Adipocyte (in vitro differentiated cells): Measurements from ENCODE around the gene RPS6KA4.
"Not testable (repeated sequence)": the region's sequence is repeated elsewhere in the genome, so short reads cannot be mapped to it uniquely, and the experiment has no call there.

ENCODE experiments used
- DNase-seq: peaks from one replicate; pipeline ENCODE4 v3.0.0-alpha.2; 2015; ENCODE audit warnings: low read depth
- H3K27me3 ChIP-seq: replicated peaks from 2 replicates; pipeline ENCODE4 v1.7.0; 2013; ENCODE audit warnings: mild to moderate bottlenecking, low read length, moderate library complexity; ENCODE audit not compliant: control insufficient read depth, insufficient read depth
- H3K36me3 ChIP-seq: 2 replicates; pipeline ENCODE4 v1.7.0; 2013; ENCODE audit warnings: low read length, mild to moderate bottlenecking, moderate library complexity; ENCODE audit not compliant: control insufficient read depth, insufficient read depth, severe bottlenecking
- H3K4me1 ChIP-seq: 2 replicates; pipeline ENCODE4 v1.7.0; 2013; ENCODE audit warnings: mild to moderate bottlenecking, low read length, moderate library complexity; ENCODE audit not compliant: control insufficient read depth, insufficient read depth
- H3K4me3 ChIP-seq: 2 replicates; pipeline ENCODE4 v1.7.0; 2013; ENCODE audit warnings: mild to moderate bottlenecking, low read length, moderate library complexity
- H3K9ac ChIP-seq: 2 replicates; pipeline ENCODE4 v1.7.0; 2013; ENCODE audit warnings: mild to moderate bottlenecking, low read length, moderate library complexity
- H3K9me3 ChIP-seq: 2 replicates; pipeline ENCODE4 v1.7.0; 2013; ENCODE audit warnings: mild to moderate bottlenecking, low read length, moderate library complexity; ENCODE audit not compliant: control insufficient read depth

The RPS6KA4 gene

GRCh38 chr11:64318766-64319761 lies 39.9 kb upstream of the RPS6KA4 start:
- H3K4me3 ChIP-seq: peak overlapping the region; percentile 91
- H3K9ac ChIP-seq: peak overlapping the region; percentile 93
- no peaks in the 10 kb centered on the region for H3K27me3 ChIP-seq
- H3K9me3 ChIP-seq: no peaks in the 10 kb centered on the region
- DNase-seq: peak; percentile 41
- peaks cover 28% of the 10 kb centered on the region for H3K4me1 ChIP-seq
- H3K36me3 ChIP-seq: peaks cover 37% of the 10 kb centered on the region

- no peaks in the 10 kb centered on the region for H3K9me3 ChIP-seq
- peaks cover 20% of the 10 kb centered on the region for H3K4me1 ChIP-seq
- peaks cover 23% of the 10 kb centered on the region for H3K36me3 ChIP-seq
- no peak overlapping the region for H3K9ac ChIP-seq
- no peak for DNase-seq
- no peak overlapping the region for H3K4me3 ChIP-seq
- H3K27me3 ChIP-seq: no peaks in the 10 kb centered on the region
These were observed 38.4 kb upstream of the RPS6KA4 start for GRCh38 chr11:64320556-64320955.

GRCh38 chr11:64321026-64321425 lies 37.9 kb upstream of the RPS6KA4 start:
- H3K9ac ChIP-seq: no peak overlapping the region
- peaks cover 20% of the 10 kb centered on the region for H3K36me3 ChIP-seq
- H3K9me3 ChIP-seq: no peaks in the 10 kb centered on the region
- no peak overlapping the region for H3K4me3 ChIP-seq
- DNase-seq: no peak
- no peaks in the 10 kb centered on the region for H3K27me3 ChIP-seq
- peaks cover 19% of the 10 kb centered on the region for H3K4me1 ChIP-seq

GRCh38 chr11:64321533-64321932 lies 37.4 kb upstream of the RPS6KA4 start:
- Histone ChIP-seq H3K4me1 (peaks cover 14% of the 10 kb centered on the region), H3K9ac (no peak overlapping the region), H3K36me3 (peaks cover 15% of the 10 kb centered on the region), H3K27me3 (no peaks in the 10 kb centered on the region), H3K9me3 (no peaks in the 10 kb centered on the region), H3K4me3 (no peak overlapping the region)
- no peak for DNase-seq

- H3K27me3 ChIP-seq: no peaks in the 10 kb centered on the region
- peaks cover 14% of the 10 kb centered on the region for H3K36me3 ChIP-seq
- H3K4me1 ChIP-seq: peaks cover 11% of the 10 kb centered on the region
- H3K9me3 ChIP-seq: no peaks in the 10 kb centered on the region
- no peak overlapping the region for H3K9ac ChIP-seq
- no peak for DNase-seq
- H3K4me3 ChIP-seq: no peak overlapping the region
These were observed 36.1 kb upstream of the RPS6KA4 start for GRCh38 chr11:64322925-64323260.

GRCh38 chr11:64323373-64323772 lies 35.6 kb upstream of the RPS6KA4 start:
- H3K4me1 ChIP-seq: peaks cover 11% of the 10 kb centered on the region
- peaks cover 14% of the 10 kb centered on the region for H3K36me3 ChIP-seq
- no peaks in the 10 kb centered on the region for H3K27me3 ChIP-seq

GRCh38 chr11:64323984-64324383 lies 35.0 kb upstream of the RPS6KA4 start:
- H3K9me3 ChIP-seq, DNase-seq, H3K4me3 ChIP-seq, H3K27me3 ChIP-seq, H3K9ac ChIP-seq: not testable (repeated sequence)
- peaks cover 14% of the 10 kb centered on the region for H3K36me3 ChIP-seq
- peaks cover 11% of the 10 kb centered on the region for H3K4me1 ChIP-seq

More at GRCh38 chr11:64323373-64323772, 35.6 kb upstream of the RPS6KA4 start:
- no peak overlapping the region for H3K9ac ChIP-seq
- H3K4me3 ChIP-seq: no peak overlapping the region
- no peaks in the 10 kb centered on the region for H3K9me3 ChIP-seq
- DNase-seq: no peak

GRCh38 chr11:64324692-64325469 lies 34.1 kb upstream of the RPS6KA4 start:
- Histone ChIP-seq H3K4me3 (no peak overlapping the region), H3K9ac (no peak overlapping the region), H3K27me3 (no peaks in the 10 kb centered on the region), H3K36me3 (peaks cover 14% of the 10 kb centered on the region), H3K9me3 (no peaks in the 10 kb centered on the region), H3K4me1 (peaks cover 12% of the 10 kb centered on the region)
- DNase-seq: no peak

- H3K9ac ChIP-seq: no peak overlapping the region
- no peaks in the 10 kb centered on the region for H3K27me3 ChIP-seq
- peaks cover 24% of the 10 kb centered on the region for H3K4me1 ChIP-seq
- DNase-seq: no peak
- no peak overlapping the region for H3K4me3 ChIP-seq
- H3K9me3 ChIP-seq: no peaks in the 10 kb centered on the region
- peaks cover 2% of the 10 kb centered on the region for H3K36me3 ChIP-seq
These were observed 31.6 kb upstream of the RPS6KA4 start for GRCh38 chr11:64327375-64327774.

- no peak overlapping the region for H3K4me3 ChIP-seq
- no peak for DNase-seq
- H3K4me1 ChIP-seq: peaks cover 25% of the 10 kb centered on the region
- no peaks in the 10 kb centered on the region for H3K36me3 ChIP-seq
- H3K9ac ChIP-seq: no peak overlapping the region
- no peaks in the 10 kb centered on the region for H3K27me3 ChIP-seq
- H3K9me3 ChIP-seq: no peaks in the 10 kb centered on the region
These were observed 31.0 kb upstream of the RPS6KA4 start for GRCh38 chr11:64327993-64328392.

GRCh38 chr11:64330888-64331287 lies 28.1 kb upstream of the RPS6KA4 start:
- no peak for DNase-seq
- Histone ChIP-seq H3K9ac (no peak overlapping the region), H3K4me1 (peaks cover 29% of the 10 kb centered on the region), H3K27me3 (no peaks in the 10 kb centered on the region), H3K9me3 (no peaks in the 10 kb centered on the region), H3K4me3 (no peak overlapping the region), H3K36me3 (no peaks in the 10 kb centered on the region)
